ENCODE results near the gene LMAN1L.

LMAN1L gene

DNA sequence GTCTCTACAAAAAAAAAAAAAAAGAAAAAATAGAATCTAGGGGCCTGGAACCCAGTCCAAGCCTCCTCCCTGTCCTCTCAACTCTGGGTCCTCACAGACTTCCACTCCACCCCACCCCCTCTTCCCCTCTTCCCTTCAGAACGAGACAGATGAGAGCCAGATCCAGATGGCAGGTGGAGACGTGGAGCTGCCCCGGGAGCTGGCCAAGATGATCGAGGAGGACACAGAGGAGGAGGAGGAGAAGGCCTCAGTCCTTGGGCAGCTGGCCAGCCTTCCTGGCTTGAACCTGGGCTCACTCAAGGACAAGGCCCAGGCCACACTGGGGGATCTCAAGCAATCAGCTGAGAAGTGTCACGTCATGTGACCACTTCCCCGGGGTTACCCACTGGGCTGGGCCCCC lies 17.4 kb downstream of the LMAN1L start:
- peaks cover 9% of the 10 kb centered on the region for H3K4me1 ChIP-seq (ENCODE audit: control insufficient read depth, insufficient read depth, low read length)
- H3K27ac ChIP-seq (ENCODE audit: low read length) = no peak overlapping the region
- H3K9me3 ChIP-seq (ENCODE audit: control insufficient read depth in 2 of 2, low read length in 2 of 2) = no peaks in the 10 kb centered on the region
- no peak overlapping the region for H3K4me3 ChIP-seq (ENCODE audit: low read length in 2 of 2)
- H3K36me3 ChIP-seq (ENCODE audit: control insufficient read depth in 2 of 2, insufficient read depth in 2 of 2, low read length in 2 of 2) = no peaks in the 10 kb centered on the region
- H3K27me3 ChIP-seq (ENCODE audit: control insufficient read depth in 1 of 2, insufficient read depth in 2 of 2, low read length in 2 of 2) = peaks cover 18 to 25% of the 10 kb centered on the region in 2 donors
- H3K9ac ChIP-seq (ENCODE audit: low read length in 2 of 2) = no peak overlapping the region

DNA sequence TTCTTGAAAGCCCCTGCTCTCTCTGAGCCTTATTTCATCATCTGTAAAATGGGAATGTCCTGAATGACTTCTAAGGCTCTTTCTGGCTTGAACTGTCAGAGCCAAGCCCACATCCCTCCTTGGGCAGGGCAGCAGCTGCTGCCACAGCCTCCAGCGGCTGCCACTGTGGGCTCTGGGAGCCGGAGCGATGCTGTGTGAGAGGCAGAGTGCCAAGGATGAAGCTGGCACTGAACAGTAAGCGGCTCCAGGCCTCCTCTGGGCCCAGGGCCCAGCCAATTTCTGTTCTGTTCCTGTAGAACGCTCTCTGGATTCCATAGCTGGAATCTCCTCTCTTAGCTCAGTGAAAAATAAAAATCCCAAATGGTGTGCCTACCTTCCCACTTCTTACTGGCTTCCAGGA lies 18.2 kb downstream of the LMAN1L start:
- H3K36me3 ChIP-seq (ENCODE audit: control insufficient read depth in 2 of 2, insufficient read depth in 2 of 2, low read length in 2 of 2) = no peaks in the 10 kb centered on the region
- no peak overlapping the region for H3K4me3 ChIP-seq (ENCODE audit: low read length in 2 of 2)
- H3K9ac ChIP-seq (ENCODE audit: low read length in 2 of 2) = peak overlapping the region in 1 of 2 donors; percentile 13
- peak overlapping the region; percentile 60 for H3K27ac ChIP-seq (ENCODE audit: low read length)
- H3K9me3 ChIP-seq (ENCODE audit: control insufficient read depth in 2 of 2, low read length in 2 of 2) = no peaks in the 10 kb centered on the region
- H3K4me1 ChIP-seq (ENCODE audit: control insufficient read depth, insufficient read depth, low read length) = peaks cover 9% of the 10 kb centered on the region
- H3K27me3 ChIP-seq (ENCODE audit: control insufficient read depth in 1 of 2, insufficient read depth in 2 of 2, low read length in 2 of 2) = peaks cover 15 to 22% of the 10 kb centered on the region in 2 donors

GRCh38 chr15:74831813-74832495 lies 19.3 kb downstream of the LMAN1L start:
- Histone ChIP-seq H3K4me1 (ENCODE audit: control insufficient read depth, insufficient read depth, low read length) (peaks cover 9% of the 10 kb centered on the region), H3K4me3 (ENCODE audit: low read length in 2 of 2) (no peak overlapping the region), H3K36me3 (ENCODE audit: control insufficient read depth in 2 of 2, insufficient read depth in 2 of 2, low read length in 2 of 2) (peaks cover 0 to under 1% of the 10 kb centered on the region in 2 donors), H3K9ac (ENCODE audit: low read length in 2 of 2) (no peak overlapping the region), H3K9me3 (ENCODE audit: control insufficient read depth in 2 of 2, low read length in 2 of 2) (no peaks in the 10 kb centered on the region), H3K27ac (ENCODE audit: low read length) (no peak overlapping the region), H3K27me3 (ENCODE audit: control insufficient read depth in 1 of 2, insufficient read depth in 2 of 2, low read length in 2 of 2) (peaks cover 10 to 15% of the 10 kb centered on the region in 2 donors)

DNA sequence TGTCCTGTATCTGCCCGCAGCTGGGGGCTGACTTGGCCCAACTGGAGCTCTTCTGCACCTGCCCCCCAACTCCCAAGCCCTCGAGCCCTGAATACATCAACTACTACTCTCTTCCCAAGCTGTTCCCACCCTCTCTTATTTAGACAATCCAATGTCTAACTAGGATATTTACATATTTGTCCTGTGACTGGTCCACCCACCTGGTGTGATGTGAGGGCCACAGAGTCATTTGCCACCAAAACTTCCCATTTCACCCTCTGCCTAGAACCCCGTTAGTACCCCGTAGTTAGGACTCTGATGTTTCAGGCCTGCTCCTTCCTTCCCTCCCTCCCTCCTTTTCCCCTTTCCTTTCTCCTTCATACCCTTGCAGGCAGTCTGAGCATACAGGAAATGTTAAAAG lies 20.2 kb downstream of the LMAN1L start:
- Histone ChIP-seq H3K27ac (ENCODE audit: low read length) (no peak overlapping the region), H3K9ac (ENCODE audit: low read length in 2 of 2) (no peak overlapping the region), H3K27me3 (ENCODE audit: control insufficient read depth in 1 of 2, insufficient read depth in 2 of 2, low read length in 2 of 2) (peaks cover 5 to 6% of the 10 kb centered on the region in 2 donors), H3K9me3 (ENCODE audit: control insufficient read depth in 2 of 2, low read length in 2 of 2) (no peaks in the 10 kb centered on the region), H3K36me3 (ENCODE audit: control insufficient read depth in 2 of 2, insufficient read depth in 2 of 2, low read length in 2 of 2) (peaks cover 0 to 2% of the 10 kb centered on the region in 2 donors), H3K4me1 (ENCODE audit: control insufficient read depth, insufficient read depth, low read length) (peaks cover 9% of the 10 kb centered on the region), H3K4me3 (ENCODE audit: low read length in 2 of 2) (no peak overlapping the region)

GRCh38 chr15:74833376-74834107 lies 20.9 kb downstream of the LMAN1L start:
- Histone ChIP-seq H3K36me3 (ENCODE audit: control insufficient read depth in 2 of 2, insufficient read depth in 2 of 2, low read length in 2 of 2) (peaks cover 0 to 2% of the 10 kb centered on the region in 2 donors), H3K27ac (ENCODE audit: low read length) (no peak overlapping the region), H3K4me3 (ENCODE audit: low read length in 2 of 2) (no peak overlapping the region), H3K4me1 (ENCODE audit: control insufficient read depth, insufficient read depth, low read length) (peaks cover 9% of the 10 kb centered on the region), H3K9ac (ENCODE audit: low read length in 2 of 2) (peak overlapping the region in 1 of 2 donors; percentile 21), H3K27me3 (ENCODE audit: control insufficient read depth in 1 of 2, insufficient read depth in 2 of 2, low read length in 2 of 2) (no peaks in the 10 kb centered on the region), H3K9me3 (ENCODE audit: control insufficient read depth in 2 of 2, low read length in 2 of 2) (no peaks in the 10 kb centered on the region)

DNA sequence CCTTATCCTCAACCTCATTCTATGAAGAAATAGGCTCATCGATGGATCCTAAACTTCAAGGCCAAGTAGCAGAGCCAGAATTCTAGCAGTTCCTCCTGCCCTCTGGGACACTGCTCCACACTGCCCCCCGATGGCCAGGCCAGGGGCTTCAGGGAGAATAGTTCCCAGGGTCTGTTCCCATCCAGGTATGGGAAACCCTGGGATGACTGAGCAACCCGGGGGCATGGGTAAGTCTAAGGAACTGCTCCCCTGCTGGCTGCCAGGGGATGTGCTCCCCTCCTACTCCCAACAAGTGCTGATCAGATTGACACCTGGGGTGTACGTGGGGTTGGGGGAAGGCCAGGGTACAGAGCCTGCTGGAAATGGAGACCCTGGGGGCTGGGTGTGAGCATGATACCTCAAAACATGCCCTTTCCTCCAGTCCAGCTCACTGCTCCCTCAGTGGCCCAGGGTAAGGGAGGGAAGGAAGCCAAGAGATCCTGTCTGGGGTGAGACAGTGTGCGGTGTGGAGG lies 22.7 kb downstream of the LMAN1L start:
- Histone ChIP-seq H3K4me1 (ENCODE audit: control insufficient read depth, insufficient read depth, low read length) (peaks cover 9% of the 10 kb centered on the region), H3K9ac (ENCODE audit: low read length in 2 of 2) (no peak overlapping the region), H3K36me3 (ENCODE audit: control insufficient read depth in 2 of 2, insufficient read depth in 2 of 2, low read length in 2 of 2) (peaks cover 0 to 4% of the 10 kb centered on the region in 2 donors), H3K9me3 (ENCODE audit: control insufficient read depth in 2 of 2, low read length in 2 of 2) (no peaks in the 10 kb centered on the region), H3K4me3 (ENCODE audit: low read length in 2 of 2) (no peak overlapping the region), H3K27ac (ENCODE audit: low read length) (no peak overlapping the region), H3K27me3 (ENCODE audit: control insufficient read depth in 1 of 2, insufficient read depth in 2 of 2, low read length in 2 of 2) (no peaks in the 10 kb centered on the region)

DNA sequence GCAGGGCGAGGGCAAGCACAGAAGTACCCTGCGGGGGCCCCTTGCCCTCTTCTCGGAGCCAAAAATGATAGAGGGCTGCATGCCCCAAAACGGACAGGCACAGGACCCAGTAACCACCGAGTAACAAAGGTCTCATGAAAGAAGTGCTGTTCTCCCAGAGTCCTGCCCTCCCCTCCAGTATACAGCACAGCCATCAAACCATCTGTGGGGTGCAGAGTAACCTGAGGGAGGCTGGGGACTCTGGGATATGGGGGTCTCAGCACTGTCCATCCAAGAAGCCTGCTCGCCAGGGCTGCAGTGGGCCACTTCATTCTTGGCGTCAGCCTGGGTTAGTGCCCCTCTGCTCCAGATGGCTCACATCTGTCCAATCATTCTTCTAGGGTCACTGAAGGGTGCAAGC lies 24.2 kb downstream of the LMAN1L start:
- Histone ChIP-seq H3K36me3 (ENCODE audit: control insufficient read depth in 2 of 2, insufficient read depth in 2 of 2, low read length in 2 of 2) (peaks cover 0 to 4% of the 10 kb centered on the region in 2 donors), H3K4me3 (ENCODE audit: low read length in 2 of 2) (no peak overlapping the region), H3K27me3 (ENCODE audit: control insufficient read depth in 1 of 2, insufficient read depth in 2 of 2, low read length in 2 of 2) (no peaks in the 10 kb centered on the region), H3K9me3 (ENCODE audit: control insufficient read depth in 2 of 2, low read length in 2 of 2) (no peaks in the 10 kb centered on the region), H3K4me1 (ENCODE audit: control insufficient read depth, insufficient read depth, low read length) (peaks cover 7% of the 10 kb centered on the region), H3K9ac (ENCODE audit: low read length in 2 of 2) (no peak overlapping the region), H3K27ac (ENCODE audit: low read length) (no peak overlapping the region)

GRCh38 chr15:74837482-74838136 lies 25.0 kb downstream of the LMAN1L start:
- H3K27ac ChIP-seq (ENCODE audit: low read length) = no peak overlapping the region
- no peak overlapping the region for H3K4me3 ChIP-seq (ENCODE audit: low read length in 2 of 2)
- peaks cover 0 to 4% of the 10 kb centered on the region in 2 donors for H3K36me3 ChIP-seq (ENCODE audit: control insufficient read depth in 2 of 2, insufficient read depth in 2 of 2, low read length in 2 of 2)
- H3K27me3 ChIP-seq (ENCODE audit: control insufficient read depth in 1 of 2, insufficient read depth in 2 of 2, low read length in 2 of 2) = no peaks in the 10 kb centered on the region
- peaks cover 11% of the 10 kb centered on the region for H3K4me1 ChIP-seq (ENCODE audit: control insufficient read depth, insufficient read depth, low read length)
- no peak overlapping the region for H3K9ac ChIP-seq (ENCODE audit: low read length in 2 of 2)
- H3K9me3 ChIP-seq (ENCODE audit: control insufficient read depth in 2 of 2, low read length in 2 of 2) = no peaks in the 10 kb centered on the region

DNA sequence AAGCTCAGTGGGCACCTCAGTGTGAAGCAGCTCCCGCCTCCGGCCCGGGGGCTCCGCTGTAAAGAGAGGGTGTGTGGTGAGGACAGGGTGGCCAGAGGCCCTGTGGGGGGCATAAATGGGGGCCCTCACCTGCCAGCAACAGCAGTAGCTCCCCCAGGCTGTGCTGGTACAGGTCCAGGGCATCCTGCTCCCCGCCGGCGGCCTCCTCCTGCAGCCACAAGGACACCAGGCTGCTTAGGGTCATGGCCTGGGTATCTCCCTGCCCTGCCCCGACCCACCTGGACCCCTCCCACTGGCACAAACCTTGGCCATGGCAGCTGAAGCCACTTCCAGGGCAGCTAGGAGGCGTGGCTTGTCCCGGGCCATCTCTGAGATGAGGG lies 25.5 kb downstream of the LMAN1L start:
- no peak overlapping the region for H3K27ac ChIP-seq (ENCODE audit: low read length)
- no peak overlapping the region for H3K9ac ChIP-seq (ENCODE audit: low read length in 2 of 2)
- H3K27me3 ChIP-seq (ENCODE audit: control insufficient read depth in 1 of 2, insufficient read depth in 2 of 2, low read length in 2 of 2) = no peaks in the 10 kb centered on the region
- H3K4me3 ChIP-seq (ENCODE audit: low read length in 2 of 2) = no peak overlapping the region
- peaks cover 0 to 4% of the 10 kb centered on the region in 2 donors for H3K36me3 ChIP-seq (ENCODE audit: control insufficient read depth in 2 of 2, insufficient read depth in 2 of 2, low read length in 2 of 2)
- H3K9me3 ChIP-seq (ENCODE audit: control insufficient read depth in 2 of 2, low read length in 2 of 2) = no peaks in the 10 kb centered on the region
- H3K4me1 ChIP-seq (ENCODE audit: control insufficient read depth, insufficient read depth, low read length) = peaks cover 11% of the 10 kb centered on the region

- H3K9ac ChIP-seq (ENCODE audit: low read length in 2 of 2) = no peak overlapping the region
- H3K9me3 ChIP-seq (ENCODE audit: control insufficient read depth in 2 of 2, low read length in 2 of 2) = no peaks in the 10 kb centered on the region
- H3K27me3 ChIP-seq (ENCODE audit: control insufficient read depth in 1 of 2, insufficient read depth in 2 of 2, low read length in 2 of 2) = no peaks in the 10 kb centered on the region
- H3K4me1 ChIP-seq (ENCODE audit: control insufficient read depth, insufficient read depth, low read length) = peaks cover 15% of the 10 kb centered on the region
- no peak overlapping the region for H3K27ac ChIP-seq (ENCODE audit: low read length)
- peaks cover 0 to 4% of the 10 kb centered on the region in 2 donors for H3K36me3 ChIP-seq (ENCODE audit: control insufficient read depth in 2 of 2, insufficient read depth in 2 of 2, low read length in 2 of 2)
- no peak overlapping the region for H3K4me3 ChIP-seq (ENCODE audit: low read length in 2 of 2)
Measured at GRCh38 chr15:74838746-74839525, 26.3 kb downstream of the LMAN1L start.

Measured in stomach smooth muscle (tissue), 2 donors.